ENCODE measurements around the gene MAP3K4. TPM values are rescaled to one million over a fixed set of nuclear protein-coding genes. Genes with fewer than 3 reads are reported as not detected.
A peak's percentile ranks its signal among the peaks of the same experiment; 100 is the strongest.

MAP3K4 gene
- polyA plus RNA-seq, 1 experiment: 12.7 TPM

- ChIA-PET CTCF (interaction anchor here (0.7 to 1.7 kb wide), 2 partner anchors 81 to 297 kb away, joined by 4 read pairs; no protein-coding TSS in a partner anchor), POLR2A (no interaction called here)
- H3K4me3 ChIP-seq (ENCODE audit: low read depth, low read length): no peak overlapping the region
- H3K27ac ChIP-seq (ENCODE audit: low read depth, low read length): no peak overlapping the region
- TF ChIP-seq CTCF (IDR thresholded peaks at IDR 0.05; ENCODE audit: low read depth, low read length): no peak
- H3K27me3 ChIP-seq (ENCODE audit: control insufficient read depth, insufficient read depth, low read length): no peaks in the 10 kb centered on the region
- DNase-seq (ENCODE audit: low read depth, low spot score): no peak
- H3K9me3 ChIP-seq (ENCODE audit: control insufficient read depth, insufficient read depth, low read length): no peaks in the 10 kb centered on the region
Measured at GRCh38 chr6:161073930-161074329, 82.4 kb downstream of the MAP3K4 start.

GRCh38 chr6:161074496-161075121 is 83.0 kb downstream of the MAP3K4 start:
- Histone ChIP-seq H3K27me3 (ENCODE audit: control insufficient read depth, insufficient read depth, low read length) (no peaks in the 10 kb centered on the region), H3K9me3 (ENCODE audit: control insufficient read depth, insufficient read depth, low read length) (no peaks in the 10 kb centered on the region), H3K27ac (ENCODE audit: low read depth, low read length) (no peak overlapping the region), H3K4me3 (ENCODE audit: low read depth, low read length) (no peak overlapping the region)
- TF ChIP-seq CTCF (IDR thresholded peaks at IDR 0.05; ENCODE audit: low read depth, low read length): no peak
- no peak for DNase-seq (ENCODE audit: low read depth, low spot score)
- ChIA-PET CTCF (interaction anchor here (1.7 kb wide), 1 partner anchor 81 kb away, joined by 4 read pairs; no protein-coding TSS in a partner anchor), POLR2A (no interaction called here)

- POLR2A ChIA-PET: interaction anchor here (0.6 kb wide), 1 partner anchor 76 kb away, joined by 3 read pairs; no protein-coding TSS in a partner anchor
- CTCF ChIA-PET: interaction anchor here (0.8 kb wide), 1 partner anchor 295 kb away, joined by 4 read pairs; no protein-coding TSS in a partner anchor
Measured at GRCh38 chr6:161076181-161076677, 84.7 kb downstream of the MAP3K4 start.

GRCh38 chr6:161079566-161080262 is 88.1 kb downstream of the MAP3K4 start:
- CTCF ChIA-PET: interaction anchor here (2.1 kb wide), 1 partner anchor 291 kb away, joined by 6 read pairs; no protein-coding TSS in a partner anchor
- no peak for TF ChIP-seq CTCF (IDR thresholded peaks at IDR 0.05; ENCODE audit: low read depth, low read length)
- H3K27me3 ChIP-seq (ENCODE audit: control insufficient read depth, insufficient read depth, low read length): no peaks in the 10 kb centered on the region
- H3K4me3 ChIP-seq (ENCODE audit: low read depth, low read length): no peak overlapping the region
- no peaks in the 10 kb centered on the region for H3K9me3 ChIP-seq (ENCODE audit: control insufficient read depth, insufficient read depth, low read length)
- no peak overlapping the region for H3K27ac ChIP-seq (ENCODE audit: low read depth, low read length)
- DNase-seq (ENCODE audit: low read depth, low spot score): peak; percentile 13
- POLR2A ChIA-PET: interaction anchor here (0.6 kb wide), 1 partner anchor 51 kb away, joined by 3 read pairs; no protein-coding TSS in a partner anchor

More at GRCh38 chr6:161076181-161076677, 84.7 kb downstream of the MAP3K4 start:
- H3K4me3 ChIP-seq (ENCODE audit: low read depth, low read length): no peak overlapping the region
- no peak overlapping the region for H3K27ac ChIP-seq (ENCODE audit: low read depth, low read length)
- no peaks in the 10 kb centered on the region for H3K9me3 ChIP-seq (ENCODE audit: control insufficient read depth, insufficient read depth, low read length)
- no peak for DNase-seq (ENCODE audit: low read depth, low spot score)
- TF ChIP-seq CTCF (IDR thresholded peaks at IDR 0.05; ENCODE audit: low read depth, low read length): no peak
- H3K27me3 ChIP-seq (ENCODE audit: control insufficient read depth, insufficient read depth, low read length): no peaks in the 10 kb centered on the region
